ENCODE data around the gene TYMS.

- no peak for TF ChIP-seq CTCF (conservative IDR thresholded peaks at IDR 0.05; ENCODE audit: low read depth, low read length)
- TF ChIP-seq EZH2 (IDR thresholded peaks at IDR 0.05; ENCODE audit: borderline replicate concordance, low read depth, low read length, poor library complexity, severe bottlenecking) = no peak
Measured at GRCh38 chr18:670522-670921, 13.1 kb downstream of the TYMS start.
